ENCODE data around the gene RESF1. TPM values are rescaled to one million over a fixed set of nuclear protein-coding genes. Genes with fewer than 3 reads are reported as not detected.

Gene RESF1
- total RNA-seq, 1 experiment from 2014 or later, result 64.7 TPM

DNA sequence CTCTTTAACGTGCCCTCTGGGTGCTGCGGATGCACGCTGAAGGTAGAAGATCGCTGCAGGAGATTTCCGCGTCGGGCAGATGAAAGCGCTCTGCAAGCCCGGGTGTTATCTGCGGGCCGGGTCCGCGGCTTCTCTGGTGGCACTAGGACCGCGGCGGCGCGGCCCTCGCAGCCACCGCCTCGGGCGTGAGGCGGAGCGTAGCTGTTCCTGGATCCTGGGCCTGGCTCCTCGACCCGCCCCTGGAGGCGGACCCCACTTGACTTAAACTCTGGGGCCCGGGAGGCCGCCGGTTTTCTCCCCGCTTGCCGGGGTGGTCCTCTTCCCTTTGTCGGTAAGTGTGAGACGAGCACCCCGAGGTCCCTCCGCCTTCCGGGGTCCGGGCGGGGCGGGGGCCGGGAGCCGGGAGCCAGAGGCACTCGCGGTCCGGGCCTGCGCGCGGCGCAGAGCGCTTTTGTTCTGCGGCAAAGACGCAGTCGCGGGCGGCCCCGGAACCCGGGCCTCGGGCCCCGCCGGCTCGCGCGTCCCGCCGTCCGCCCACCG lies at the start of gene RESF1 (continued):
- TF ChIP-seq, protein P1, sequence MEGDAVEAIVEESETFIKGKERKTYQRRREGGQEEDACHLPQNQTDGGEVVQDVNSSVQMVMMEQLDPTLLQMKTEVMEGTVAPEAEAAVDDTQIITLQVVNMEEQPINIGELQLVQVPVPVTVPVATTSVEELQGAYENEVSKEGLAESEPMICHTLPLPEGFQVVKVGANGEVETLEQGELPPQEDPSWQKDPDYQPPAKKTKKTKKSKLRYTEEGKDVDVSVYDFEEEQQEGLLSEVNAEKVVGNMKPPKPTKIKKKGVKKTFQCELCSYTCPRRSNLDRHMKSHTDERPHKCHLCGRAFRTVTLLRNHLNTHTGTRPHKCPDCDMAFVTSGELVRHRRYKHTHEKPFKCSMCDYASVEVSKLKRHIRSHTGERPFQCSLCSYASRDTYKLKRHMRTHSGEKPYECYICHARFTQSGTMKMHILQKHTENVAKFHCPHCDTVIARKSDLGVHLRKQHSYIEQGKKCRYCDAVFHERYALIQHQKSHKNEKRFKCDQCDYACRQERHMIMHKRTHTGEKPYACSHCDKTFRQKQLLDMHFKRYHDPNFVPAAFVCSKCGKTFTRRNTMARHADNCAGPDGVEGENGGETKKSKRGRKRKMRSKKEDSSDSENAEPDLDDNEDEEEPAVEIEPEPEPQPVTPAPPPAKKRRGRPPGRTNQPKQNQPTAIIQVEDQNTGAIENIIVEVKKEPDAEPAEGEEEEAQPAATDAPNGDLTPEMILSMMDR (IDR thresholded peaks at IDR 0.05 in 2 of 3, conservative IDR thresholded peaks at IDR 0.05 in 1 of 3; ENCODE audit: borderline replicate concordance in 1 of 3, insufficient read depth in 1 of 3, low read depth in 2 of 3, low read length in 2 of 3), result no peak
- no peak for TF ChIP-seq EZH2 (IDR thresholded peaks at IDR 0.05)
- no peak for TF ChIP-seq CEBPB (IDR thresholded peaks at IDR 0.05; ENCODE audit: low read depth)

DNA sequence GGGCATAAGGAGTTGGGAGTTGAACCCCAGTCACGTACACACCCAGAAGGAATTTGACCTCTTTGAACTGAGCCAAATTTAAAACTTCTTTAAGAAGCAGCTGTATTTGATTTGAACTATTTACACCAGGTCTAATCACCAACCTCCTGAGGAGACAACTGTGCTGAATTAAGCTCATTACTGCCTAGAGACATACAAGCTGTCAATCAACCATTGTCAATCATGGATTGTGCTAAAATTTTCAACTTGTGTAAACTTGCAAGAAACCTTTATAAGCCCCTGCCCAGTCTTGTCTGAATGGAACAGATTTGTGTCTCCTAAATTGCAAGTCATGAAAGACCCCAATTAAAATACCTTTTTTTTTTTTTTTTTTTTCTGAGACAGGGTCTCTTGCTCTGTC lies 44.3 kb upstream of the RESF1 start:
- RAD21 ChIA-PET (ENCODE audit: low non-redundant PET in 1 of 2, low total read pairs in 2 of 2, uncharacterized antibody in 2 of 2, unreplicated experiment in 2 of 2), result no interaction called here
- Histone ChIP-seq H3K36me3 (ENCODE audit: control insufficient read depth in 1 of 2, insufficient read depth in 2 of 2, low read length in 2 of 2) (no peaks in the 10 kb centered on the region), H3K27ac (ENCODE audit: low read depth, low read length) (no peak overlapping the region), H3K9me2 (ENCODE audit: insufficient read depth) (no peaks in the 10 kb centered on the region), H3K79me2 (ENCODE audit: insufficient read depth, low read length) (no peaks in the 10 kb centered on the region), H3K9me3 (ENCODE audit: control insufficient read depth in 1 of 2, insufficient read depth in 1 of 2, low read depth in 1 of 2, low read length in 2 of 2) (no peaks in the 10 kb centered on the region; a peak in 1 of 4 replicates), H3K27me3 (ENCODE audit: insufficient read depth, low read length) (no peaks in the 10 kb centered on the region), H2AFZ (ENCODE audit: low read depth, low read length, poor library complexity, severe bottlenecking) (no peak overlapping the region), H3K4me2 (ENCODE audit: low read length) (no peak overlapping the region), H3K4me1 (ENCODE audit: control insufficient read depth in 1 of 2, insufficient read depth in 2 of 2, low read length in 2 of 2) (no peaks in the 10 kb centered on the region), H3K4me3 (replicated peaks in 1 of 2; ENCODE audit: low read depth in 1 of 2, low read length in 2 of 2) (no peak overlapping the region), H3K9ac (ENCODE audit: low read length) (no peak overlapping the region), H4K20me1 (ENCODE audit: insufficient read depth) (no peaks in the 10 kb centered on the region)
- POLR2A ChIA-PET, result no interaction called here
- CTCF ChIA-PET, result no interaction called here
- ATAC-seq, result no peak
- BruUV-seq (replicated peaks), result no TSS peak
- TF ChIP-seq ZBTB33 (IDR thresholded peaks at IDR 0.05; ENCODE audit: extremely low read depth, insufficient replicate concordance, low read length), result no peak
- TF ChIP-seq TCF7L2 (IDR thresholded peaks at IDR 0.05; ENCODE audit: borderline replicate concordance, extremely low read depth, insufficient read depth, insufficient read length), result no peak
- DNase-seq (ENCODE audit: low read depth, low spot score), result no peak
- intact Hi-C loops (cut with micrococcal nuclease), result no loop called here

Data from HCT116 (cell line).